HepG2 (cell line): Measurements from ENCODE around the gene TVP23A. TPM values are rescaled to one million over a fixed set of nuclear protein-coding genes. Genes with fewer than 3 reads are reported as not detected.

Source experiments
- CBX2 ChIP-seq, 2 experiments: fragments of 200-600 bp in 1 of 2; sonication (generic); formaldehyde crosslinking in 1 of 2; IDR thresholded peaks; 2 replicates each; pipeline versions ENCODE4 v1.7.0 to v1.8.1; 2018 to 2022; ENCODE audit warnings: low read depth in 2 of 2, low read length in 1 of 2, mild to moderate bottlenecking in 1 of 2, missing genetic modification reagents in 1 of 2
- DZIP1 ChIP-seq: sonication (generic); formaldehyde crosslinking; IDR thresholded peaks from 2 replicates; pipeline ENCODE4 v1.5.0; 2020; ENCODE audit warnings: mild to moderate bottlenecking, missing genetic modification reagents
- NFRKB ChIP-seq: fragments of 450-650 bp; IDR thresholded peaks from 2 replicates; pipeline ENCODE4 v1.6.1; 2017
- SKI ChIP-seq: fragments of 450-650 bp; IDR thresholded peaks from one replicate; pipeline ENCODE4 v1.6.1; 2018; ENCODE audit warnings: mild to moderate bottlenecking; ENCODE audit not compliant: partially characterized antibody
- SMAD3 ChIP-seq: sonication (generic); formaldehyde crosslinking; IDR thresholded peaks from 2 replicates; pipeline ENCODE4 v1.4.0; 2020; ENCODE audit warnings: missing genetic modification reagents
- SP2 ChIP-seq: sonication (generic); formaldehyde crosslinking; IDR thresholded peaks from 2 replicates; pipeline ENCODE4 v1.5.1; 2020; ENCODE audit warnings: mild to moderate bottlenecking, missing genetic modification reagents
- SRY ChIP-seq: sonication (generic); formaldehyde crosslinking; IDR thresholded peaks from 2 replicates; pipeline ENCODE4 v1.8.0; 2022; ENCODE audit warnings: mild to moderate bottlenecking, missing genetic modification reagents
- ZNF235 ChIP-seq: sonication (generic); formaldehyde crosslinking; IDR thresholded peaks from 2 replicates; pipeline ENCODE4 v1.8.1; 2023; ENCODE audit warnings: mild to moderate bottlenecking, missing genetic modification reagents, borderline replicate concordance
- ZNF281 ChIP-seq: sonication (generic); formaldehyde crosslinking; IDR thresholded peaks from 2 replicates; pipeline ENCODE4 v1.4.0; 2020; ENCODE audit warnings: missing genetic modification reagents, borderline replicate concordance
- ZNF597 ChIP-seq: sonication (generic); formaldehyde crosslinking; IDR thresholded peaks from 2 replicates; pipeline ENCODE4 v1.5.0; 2020; ENCODE audit warnings: missing genetic modification reagents
- polyA plus RNA-seq, 8 experiments: library from polyadenylated mRNA; depleted of rRNA in 3 of 8; stranded (reverse) in 7 of 8; unstranded in 1 of 8; fragments of >200 nt; fragmentation: Illumina TruSeq in 4 of 8; extraction: Trizol in 4 of 8; gene quantifications; 2 replicates each; pipeline versions ENCODE4 v1.2.1 to v1.2.3, GENCODE V29; 2011 to 2016; ENCODE audit warnings: low read depth in 4 of 8, missing spikeins in 1 of 8, mixed read lengths in 1 of 8; ENCODE audit not compliant: insufficient read depth in 1 of 8
- total RNA-seq, 5 experiments: library from RNA; depleted of rRNA; stranded (reverse); fragments of >200 nt; fragmentation: Illumina TruSeq; extraction: Trizol; gene quantifications; 2 replicates each; pipeline ENCODE4 v1.2.3, GENCODE V29; 2016; ENCODE audit warnings: low read depth in 1 of 5

Gene TVP23A
- total and polyA plus RNA-seq, 2 of the 13 experiments (the other 11 are each of a cell fraction or from before 2014, with no cell fraction given): not detected

- no peak for TF ChIP-seq DZIP1
- TF ChIP-seq NFRKB: no peak
- 0 out of 2 replicates have a peak, but pooled peaks have one; percentile 31 for TF ChIP-seq SP2 (CRISPR knock-in tag)
- no peak for TF ChIP-seq SRY
- no peak for TF ChIP-seq ZNF235 (CRISPR knock-in tag)
- no peak for TF ChIP-seq SMAD3 (CRISPR knock-in tag)
- TF ChIP-seq CBX2 (IDR thresholded peaks at IDR 0.05; ENCODE audit: low read depth, low read length): no peak
- TF ChIP-seq CBX2 (CRISPR knock-in tag; IDR thresholded peaks at IDR 0.05; ENCODE audit: low read depth): no peak
- no peak for TF ChIP-seq SKI
- TF ChIP-seq ZNF597 (CRISPR knock-in tag): no peak
- TF ChIP-seq ZNF281 (CRISPR knock-in tag): peak; percentile 48; the same call in 1 of the 2 replicates
These were observed 65.6 kb downstream of the TVP23A start (continued) for GRCh38 chr16:10752843-10753523.
